ENCODE measurements around the gene CYP4A22.

The CYP4A22 gene

GRCh38 chr1:47178020-47178419 lies 40.8 kb downstream of the CYP4A22 start:
- DNase-seq (ENCODE audit: extremely low read depth, insufficient read length) = no peak
- no peaks in the 10 kb centered on the region for H3K36me3 ChIP-seq (ENCODE audit: control insufficient read depth, insufficient read depth, low read length)

GRCh38 chr1:47178654-47179016 lies 41.4 kb downstream of the CYP4A22 start:
- H3K4me3 ChIP-seq (replicated peaks; ENCODE audit: low read depth, low read length) = peak overlapping the region; percentile 66
- TF ChIP-seq CTCF (IDR thresholded peaks at IDR 0.05; ENCODE audit: insufficient read depth, low read length, poor library complexity, severe bottlenecking) = no peak
- DNase-seq (ENCODE audit: extremely low read depth, insufficient read length) = no peak
- no peaks in the 10 kb centered on the region for H3K27me3 ChIP-seq (replicated peaks; ENCODE audit: control insufficient read depth, insufficient read depth, low read length)
- H3K36me3 ChIP-seq (ENCODE audit: control insufficient read depth, insufficient read depth, low read length) = no peaks in the 10 kb centered on the region

More at GRCh38 chr1:47178020-47178419, 40.8 kb downstream of the CYP4A22 start:
- Histone ChIP-seq H3K27me3 (replicated peaks; ENCODE audit: control insufficient read depth, insufficient read depth, low read length) (no peaks in the 10 kb centered on the region), H3K4me3 (replicated peaks; ENCODE audit: low read depth, low read length) (no peak overlapping the region)
- no peak for TF ChIP-seq CTCF (IDR thresholded peaks at IDR 0.05; ENCODE audit: insufficient read depth, low read length, poor library complexity, severe bottlenecking)

GRCh38 chr1:47179017-47179987 lies 42.1 kb downstream of the CYP4A22 start:
- no peaks in the 10 kb centered on the region for H3K36me3 ChIP-seq (ENCODE audit: control insufficient read depth, insufficient read depth, low read length)
- peak overlapping the region; percentile 66 for H3K4me3 ChIP-seq (replicated peaks; ENCODE audit: low read depth, low read length)
- H3K27me3 ChIP-seq (replicated peaks; ENCODE audit: control insufficient read depth, insufficient read depth, low read length) = no peaks in the 10 kb centered on the region
- peak; percentile 79 for DNase-seq (ENCODE audit: extremely low read depth, insufficient read length)
- peak; percentile 94 for TF ChIP-seq CTCF (IDR thresholded peaks at IDR 0.05; ENCODE audit: insufficient read depth, low read length, poor library complexity, severe bottlenecking)

GRCh38 chr1:47179988-47180563 lies 42.8 kb downstream of the CYP4A22 start:
- no peak for TF ChIP-seq CTCF (IDR thresholded peaks at IDR 0.05; ENCODE audit: insufficient read depth, low read length, poor library complexity, severe bottlenecking)
- DNase-seq (ENCODE audit: extremely low read depth, insufficient read length) = no peak
- Histone ChIP-seq H3K4me3 (replicated peaks; ENCODE audit: low read depth, low read length) (no peak overlapping the region), H3K27me3 (replicated peaks; ENCODE audit: control insufficient read depth, insufficient read depth, low read length) (no peaks in the 10 kb centered on the region), H3K36me3 (ENCODE audit: control insufficient read depth, insufficient read depth, low read length) (no peaks in the 10 kb centered on the region)

DNA sequence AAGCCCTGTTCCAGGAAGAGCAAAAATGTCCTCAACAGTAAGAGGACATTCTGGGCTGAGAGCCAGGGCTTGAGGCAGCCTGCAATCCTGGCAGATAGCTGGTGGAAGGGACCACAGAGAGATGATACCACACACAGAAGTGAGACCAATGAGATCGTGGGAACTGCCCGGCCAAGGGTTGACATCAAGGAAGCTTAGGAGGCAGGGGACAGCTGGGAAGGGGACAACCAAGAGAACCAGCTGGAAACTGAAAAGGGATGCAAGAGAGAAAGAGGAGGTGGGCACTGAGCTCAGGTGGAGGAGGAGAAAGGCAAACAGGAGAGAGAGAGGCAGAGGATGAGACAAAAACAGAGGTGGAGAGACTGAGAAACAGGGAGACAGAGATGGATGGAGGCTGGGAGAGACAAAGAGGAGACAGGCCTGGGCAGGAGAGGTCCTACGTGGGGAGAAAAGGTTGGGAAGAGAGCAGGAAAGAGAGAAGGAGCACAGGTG lies 43.4 kb downstream of the CYP4A22 start:
- no peak for DNase-seq (ENCODE audit: extremely low read depth, insufficient read length)
- no peak overlapping the region for H3K4me3 ChIP-seq (replicated peaks; ENCODE audit: low read depth, low read length)

More for the DNA sequence above, 43.4 kb downstream of the CYP4A22 start:
- no peak for TF ChIP-seq CTCF (IDR thresholded peaks at IDR 0.05; ENCODE audit: insufficient read depth, low read length, poor library complexity, severe bottlenecking)
- Histone ChIP-seq H3K36me3 (ENCODE audit: control insufficient read depth, insufficient read depth, low read length) (no peaks in the 10 kb centered on the region), H3K27me3 (replicated peaks; ENCODE audit: control insufficient read depth, insufficient read depth, low read length) (no peaks in the 10 kb centered on the region)

Measured in GM06990 (cell line).